ENCODE measurements around the gene CDC42SE2.

GRCh38 chr5:131386779-131387178 lies 122.9 kb downstream of the CDC42SE2 start:
- no peak for TF ChIP-seq CTCF (IDR thresholded peaks at IDR 0.05 in 4 of 5, conservative IDR thresholded peaks at IDR 0.05 in 1 of 5)
- TF ChIP-seq POLR2A (IDR thresholded peaks at IDR 0.05), result no peak
